Right atrium auricular region (tissue), 2 donors: ENCODE measurements around the gene LSM6. TPM values are rescaled to one million over a fixed set of nuclear protein-coding genes. Genes with fewer than 3 reads are reported as not detected.

Experiments
- DNase-seq: peaks from one replicate; pipeline ENCODE4 v3.0.0-alpha.2; 2019; ENCODE audit warnings: low spot score
- H3K27ac ChIP-seq, 2 donors: fragments of 200-600 bp; sonication (generic); 1 replicate in 1 of 2; 2 replicates in 1 of 2; pipeline ENCODE4 v1.5.1; 2016 to 2019
- H3K27me3 ChIP-seq, 2 donors: fragments of 200-600 bp; sonication (generic); one replicate each; pipeline versions ENCODE4 v1.5.1 to v1.6.0; 2017 to 2019
- H3K36me3 ChIP-seq: fragments of 200-600 bp; sonication (generic); one replicate; pipeline ENCODE4 v1.5.1; 2016
- H3K4me1 ChIP-seq, 2 donors: fragments of 200-600 bp; sonication (generic); one replicate each; pipeline versions ENCODE4 v1.5.1 to v1.6.0; 2017 to 2019
- H3K4me3 ChIP-seq, 2 donors: fragments of 200-600 bp; sonication (generic); 1 replicate in 1 of 2; 2 replicates in 1 of 2; pipeline ENCODE4 v1.5.1; 2017 to 2019; ENCODE audit warnings: mild to moderate bottlenecking in 1 of 2, moderate library complexity in 1 of 2
- H3K9me3 ChIP-seq, 2 donors: fragments of 200-600 bp; sonication (generic); one replicate each; pipeline ENCODE4 v1.5.1; 2019
- total RNA-seq, 2 donors: library from RNA; depleted of rRNA; stranded (reverse); fragments of >200 nt; gene quantifications; one replicate each; pipeline ENCODE4 v1.1.0, GENCODE V29; 2016
- TF ChIP-seq, protein P1 (sequence below), 2 donors: fragments of 200-600 bp; sonication (generic); IDR thresholded peaks; one replicate each; pipeline ENCODE4 v1.5.1; 2019; ENCODE audit warnings: antibody characterized with exemption in 2 of 2

The LSM6 gene
- total RNA-seq, 2 donors from 2014 or later: 15.0 TPM

DNA sequence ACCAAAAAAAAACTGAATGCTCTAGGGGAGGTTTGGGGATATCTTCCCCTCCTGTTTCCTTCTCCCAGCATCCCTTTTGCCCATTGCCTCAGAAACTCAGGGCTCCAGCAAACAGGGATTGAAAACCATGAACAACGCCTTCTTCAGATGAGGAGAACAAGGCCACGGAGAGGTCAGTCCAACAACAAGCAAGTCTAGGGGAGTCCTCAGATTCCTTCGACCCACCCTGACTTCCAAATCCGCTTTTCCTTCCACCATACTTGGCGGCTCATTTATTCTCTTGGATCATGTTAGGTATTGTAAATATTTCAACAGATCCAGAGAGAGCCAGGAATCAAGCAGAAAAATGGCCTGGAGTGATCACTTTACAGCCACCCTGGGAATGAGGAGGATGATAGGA is 60.7 kb downstream of the LSM6 start:
- H3K9me3 ChIP-seq: peaks cover 0 to 9% of the 10 kb centered on the region in 2 donors
- TF ChIP-seq, protein P1, sequence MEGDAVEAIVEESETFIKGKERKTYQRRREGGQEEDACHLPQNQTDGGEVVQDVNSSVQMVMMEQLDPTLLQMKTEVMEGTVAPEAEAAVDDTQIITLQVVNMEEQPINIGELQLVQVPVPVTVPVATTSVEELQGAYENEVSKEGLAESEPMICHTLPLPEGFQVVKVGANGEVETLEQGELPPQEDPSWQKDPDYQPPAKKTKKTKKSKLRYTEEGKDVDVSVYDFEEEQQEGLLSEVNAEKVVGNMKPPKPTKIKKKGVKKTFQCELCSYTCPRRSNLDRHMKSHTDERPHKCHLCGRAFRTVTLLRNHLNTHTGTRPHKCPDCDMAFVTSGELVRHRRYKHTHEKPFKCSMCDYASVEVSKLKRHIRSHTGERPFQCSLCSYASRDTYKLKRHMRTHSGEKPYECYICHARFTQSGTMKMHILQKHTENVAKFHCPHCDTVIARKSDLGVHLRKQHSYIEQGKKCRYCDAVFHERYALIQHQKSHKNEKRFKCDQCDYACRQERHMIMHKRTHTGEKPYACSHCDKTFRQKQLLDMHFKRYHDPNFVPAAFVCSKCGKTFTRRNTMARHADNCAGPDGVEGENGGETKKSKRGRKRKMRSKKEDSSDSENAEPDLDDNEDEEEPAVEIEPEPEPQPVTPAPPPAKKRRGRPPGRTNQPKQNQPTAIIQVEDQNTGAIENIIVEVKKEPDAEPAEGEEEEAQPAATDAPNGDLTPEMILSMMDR (IDR thresholded peaks at IDR 0.05): no peak
- no peak overlapping the region for H3K4me3 ChIP-seq
- no peaks in the 10 kb centered on the region for H3K27me3 ChIP-seq
- peaks cover 0 to 27% of the 10 kb centered on the region in 2 donors for H3K4me1 ChIP-seq
- H3K27ac ChIP-seq: peak overlapping the region in 1 of 2 donors; percentile 14
- H3K36me3 ChIP-seq: no peaks in the 10 kb centered on the region
- no peak for DNase-seq

DNA sequence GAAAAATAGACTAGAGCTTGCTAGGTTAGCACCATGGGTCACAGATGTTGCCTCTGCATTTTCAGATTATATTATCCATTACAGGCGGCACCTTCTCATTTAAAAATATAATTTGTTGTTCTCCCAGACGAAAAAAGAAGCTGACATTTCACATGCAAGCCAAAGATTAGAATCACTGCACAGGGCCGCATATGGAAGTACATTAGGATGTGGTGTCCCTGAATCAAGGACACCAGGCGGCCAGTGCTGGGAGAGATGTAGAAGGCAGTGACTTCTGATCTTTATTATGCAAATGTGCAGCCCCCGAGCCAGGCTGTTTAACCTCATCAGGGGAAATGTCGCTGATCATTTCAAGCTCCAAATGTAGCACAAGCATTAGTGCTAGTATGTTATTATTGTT is 61.6 kb downstream of the LSM6 start:
- H3K4me3 ChIP-seq: no peak overlapping the region
- TF ChIP-seq, protein P1 (IDR thresholded peaks at IDR 0.05): no peak
- no peaks in the 10 kb centered on the region for H3K36me3 ChIP-seq
- DNase-seq: no peak
- H3K4me1 ChIP-seq: peaks cover 0 to 36% of the 10 kb centered on the region in 2 donors
- peaks cover 0 to 5% of the 10 kb centered on the region in 2 donors for H3K9me3 ChIP-seq
- H3K27me3 ChIP-seq: no peaks in the 10 kb centered on the region
- H3K27ac ChIP-seq: no peak overlapping the region

DNA sequence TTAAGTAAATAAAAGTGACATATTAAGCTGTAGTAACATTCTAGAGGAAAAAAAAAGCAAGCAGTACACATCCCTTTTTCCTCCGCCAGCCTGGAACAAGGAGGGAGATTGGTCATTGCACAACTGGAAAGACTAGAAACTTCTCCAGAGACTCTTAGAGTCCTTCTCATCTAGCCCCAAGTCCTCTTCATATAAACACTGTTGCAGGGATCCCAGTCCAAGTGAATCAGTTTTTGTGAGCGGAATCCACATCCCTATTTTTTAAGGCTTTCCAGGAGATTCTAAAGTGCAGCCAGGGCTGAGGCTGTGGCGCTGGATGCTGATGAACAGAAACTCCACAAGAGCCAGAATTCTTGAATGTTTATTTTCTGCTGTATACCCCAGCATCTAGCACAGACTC is 62.6 kb downstream of the LSM6 start:
- Histone ChIP-seq H3K4me1 (peaks cover 0 to 44% of the 10 kb centered on the region in 2 donors), H3K27me3 (no peaks in the 10 kb centered on the region), H3K27ac (peak overlapping the region in 1 of 2 donors; percentile 18), H3K4me3 (no peak overlapping the region), H3K36me3 (no peaks in the 10 kb centered on the region), H3K9me3 (no peaks in the 10 kb centered on the region)
- no peak for DNase-seq
- TF ChIP-seq, protein P1 (IDR thresholded peaks at IDR 0.05): no peak

Other genes starting within 250 kb of the LSM6 start
- gene ZNF827, start 236.9 kb upstream of the LSM6 start, total RNA-seq: 10 to 100 TPM in 1 of 2 donors, 1 to 10 TPM in 1; 8.5 to 16.9 TPM
- gene REELD1, start 38.8 kb downstream of the LSM6 start, total RNA-seq: under 1 TPM in 1 of 2 donors, not detected in 1; 0.71 TPM